HepG2 (cell line): Measurements from ENCODE around the gene LAG3. TPM values are rescaled to one million over a fixed set of nuclear protein-coding genes. Genes with fewer than 3 reads are reported as not detected.

Experiments
- ATAC-seq: fragments of 200-7000 bp; cut with Tn5 transposase; 3 replicates; pipeline ENCODE4 v1.9.1; 2020; ENCODE audit warnings: mild to moderate bottlenecking, moderate library complexity
- BruUV-seq: library from RNA; stranded (reverse); fragments of 400-500 nt; replicated peaks from 2 replicates; lab custom pipeline; 2021; lab: Mats Ljungman, UMichigan
- CTCF ChIA-PET: fragments of 300-600 bp; formaldehyde crosslinking; extraction: SDS; loops from one replicate; lab custom pipeline; 2021; ENCODE audit warnings: low total read pairs, inconsistent platforms, low intra/inter-chr PET ratio; lab: Yijun Ruan, JAX
- POLR2A ChIA-PET: fragments of 350-600 bp; sonication (Branson Sonifier 250); formaldehyde crosslinking; loops from one replicate; lab custom pipeline; 2020; ENCODE audit warnings: antibody characterized with exemption, inconsistent platforms; lab: Yijun Ruan, JAX
- DNase-seq: peaks from one replicate; pipeline ENCODE4 v3.0.0-alpha.2; 2015; ENCODE audit warnings: low spot score
- FAIRE-seq: peaks from 3 replicates; lab custom pipeline; 2011; peaks lifted over from hg19 to GRCh38; lab: Jason Lieb, UNC
- H2AFZ ChIP-seq: one replicate; pipeline ENCODE4 v1.6.1; 2011; ENCODE audit warnings: low read length, inconsistent platforms
- H3K27ac ChIP-seq: fragments of 300-600 bp; 3 replicates; pipeline ENCODE4 v1.8.0; 2011; ENCODE audit warnings: mixed run types, mild to moderate bottlenecking, mixed read lengths, low read length, inconsistent platforms; ENCODE audit not compliant: insufficient read depth; ENCODE audit errors: extremely low read length
- H3K27me3 ChIP-seq, 2 experiments: fragments of 200-600 bp in 1 of 2; 2 replicates in 1 of 2; 3 replicates in 1 of 2; pipeline versions ENCODE4 v1.6.0 to v1.8.0; 2011; ENCODE audit warnings: low read length in 2 of 2, mild to moderate bottlenecking in 2 of 2, moderate library complexity in 2 of 2, inconsistent platforms in 1 of 2; ENCODE audit not compliant: insufficient read depth in 2 of 2, control insufficient read depth in 1 of 2
- H3K36me3 ChIP-seq, 2 experiments: fragments of 200-600 bp in 1 of 2; replicated peaks in 1 of 2; 2 replicates in 1 of 2; 3 replicates in 1 of 2; pipeline versions ENCODE4 v1.5.1 to v1.8.0; 2011; ENCODE audit warnings: low read length in 2 of 2, inconsistent platforms in 1 of 2; ENCODE audit not compliant: insufficient read depth in 2 of 2, control insufficient read depth in 1 of 2
- H3K4me1 ChIP-seq: 2 replicates; pipeline ENCODE4 v1.5.1; 2012; ENCODE audit warnings: low read length, inconsistent platforms; ENCODE audit not compliant: insufficient read depth
- H3K4me2 ChIP-seq: 2 replicates; pipeline ENCODE4 v1.6.0; 2011; ENCODE audit warnings: low read depth, low read length, inconsistent platforms
- H3K4me3 ChIP-seq, 3 experiments: fragments of 200-600 bp in 1 of 3; sonication (generic), shearing (Covaris generic) in 1 of 3; replicated peaks in 1 of 3; 2 replicates each; pipeline ENCODE4 v1.5.1; 2011 to 2016; ENCODE audit warnings: low read length in 3 of 3, inconsistent platforms in 2 of 3, low read depth in 2 of 3, mild to moderate bottlenecking in 2 of 3, control low read depth in 1 of 3, mixed read lengths in 1 of 3; ENCODE audit not compliant: insufficient read depth in 1 of 3
- H3K79me2 ChIP-seq: one replicate; pipeline ENCODE4 v1.6.1; 2011; ENCODE audit warnings: low read length, inconsistent platforms; ENCODE audit not compliant: insufficient read depth
- H3K9ac ChIP-seq: 2 replicates; pipeline ENCODE4 v1.6.0; 2011; ENCODE audit warnings: mild to moderate bottlenecking, low read depth, low read length, inconsistent platforms; ENCODE audit not compliant: insufficient read depth
- H3K9me3 ChIP-seq: 2 replicates; pipeline ENCODE4 v1.5.1; 2012; ENCODE audit warnings: mild to moderate bottlenecking, low read length
- H4K20me1 ChIP-seq: 2 replicates; pipeline ENCODE4 v1.6.0; 2011; ENCODE audit warnings: inconsistent platforms, mild to moderate bottlenecking, low read length, moderate library complexity; ENCODE audit not compliant: insufficient read depth
- AGO1 ChIP-seq: fragments of 200-400 bp; formaldehyde crosslinking; IDR thresholded peaks from 2 replicates; pipeline ENCODE4 v1.6.1; 2017; ENCODE audit warnings: mild to moderate bottlenecking, low read depth, low read length, moderate library complexity; ENCODE audit not compliant: poor library complexity, severe bottlenecking
- ARNT ChIP-seq: fragments of 450-650 bp; IDR thresholded peaks from 2 replicates; pipeline ENCODE4 v1.6.1; 2017
- GATAD1 ChIP-seq: IDR thresholded peaks from 2 replicates; pipeline ENCODE4 v1.6.1; 2016; ENCODE audit warnings: missing genetic modification reagents, missing compliant biosample characterization
- GPN1 ChIP-seq: sonication (generic); formaldehyde crosslinking; IDR thresholded peaks from 2 replicates; pipeline ENCODE4 v1.5.1; 2020; ENCODE audit warnings: missing genetic modification reagents, borderline replicate concordance
- HHEX ChIP-seq: IDR thresholded peaks from 2 replicates; pipeline ENCODE4 v1.6.1; 2016; ENCODE audit warnings: control low read depth
- NFYB ChIP-seq: sonication (generic); formaldehyde crosslinking; IDR thresholded peaks from 2 replicates; pipeline ENCODE4 v1.4.0; 2020; ENCODE audit warnings: missing genetic modification reagents
- PAWR ChIP-seq: sonication (generic); formaldehyde crosslinking; IDR thresholded peaks from 2 replicates; pipeline ENCODE4 v1.4.0; 2020; ENCODE audit warnings: missing genetic modification reagents, mild to moderate bottlenecking, borderline replicate concordance
- ZSCAN21 ChIP-seq: sonication (generic); formaldehyde crosslinking; IDR thresholded peaks from 2 replicates; pipeline ENCODE4 v1.8.0; 2022; ENCODE audit warnings: mild to moderate bottlenecking, missing genetic modification reagents, moderate library complexity, borderline replicate concordance
- WGBS: methylation state at CpG from one replicate; pipeline ENCODE4 v1.1.6; 2017; ENCODE audit warnings: low lambda C conversion rate; 5-methylcytosine and 5-hydroxymethylcytosine counted together
- in situ Hi-C: cut with HindIII; loops from 2 replicates; pipeline ENCODE4 v1.10.0; 2017; ENCODE audit warnings: low pct_unique_long_range_greater_than_20kb; ENCODE audit not compliant: extremely low pct_ligation_motif_present
- intact Hi-C: fragments of 100-400 bp; cut with micrococcal nuclease; formaldehyde crosslinking; loops from one replicate; pipeline ENCODE4 v1.10.0; 2022; ENCODE audit not compliant: unreplicated experiment
- polyA plus RNA-seq, 8 experiments: library from polyadenylated mRNA; depleted of rRNA in 3 of 8; stranded (reverse) in 7 of 8; unstranded in 1 of 8; fragments of >200 nt; fragmentation: Illumina TruSeq in 4 of 8; extraction: Trizol in 4 of 8; gene quantifications; 2 replicates each; pipeline versions ENCODE4 v1.2.1 to v1.2.3, GENCODE V29; 2011 to 2016; ENCODE audit warnings: low read depth in 4 of 8, missing spikeins in 1 of 8, mixed read lengths in 1 of 8; ENCODE audit not compliant: insufficient read depth in 1 of 8
- total RNA-seq, 5 experiments: library from RNA; depleted of rRNA; stranded (reverse); fragments of >200 nt; fragmentation: Illumina TruSeq; extraction: Trizol; gene quantifications; 2 replicates each; pipeline ENCODE4 v1.2.3, GENCODE V29; 2016; ENCODE audit warnings: low read depth in 1 of 5
- TF ChIP-seq, protein P1 (sequence below): sonication (generic); formaldehyde crosslinking; IDR thresholded peaks from 2 replicates; pipeline ENCODE4 v1.5.1; 2020; ENCODE audit warnings: missing genetic modification reagents, mild to moderate bottlenecking, borderline replicate concordance
- TF ChIP-seq, protein P2 (sequence below): sonication (generic); formaldehyde crosslinking; IDR thresholded peaks from 2 replicates; pipeline ENCODE4 v1.5.0; 2020; ENCODE audit warnings: mild to moderate bottlenecking, missing genetic modification reagents

LAG3 gene
- total and polyA plus RNA-seq, 2 of the 13 experiments (the other 11 are each of a cell fraction or from before 2014, with no cell fraction given) = 0.11 to 0.26 TPM

DNA sequence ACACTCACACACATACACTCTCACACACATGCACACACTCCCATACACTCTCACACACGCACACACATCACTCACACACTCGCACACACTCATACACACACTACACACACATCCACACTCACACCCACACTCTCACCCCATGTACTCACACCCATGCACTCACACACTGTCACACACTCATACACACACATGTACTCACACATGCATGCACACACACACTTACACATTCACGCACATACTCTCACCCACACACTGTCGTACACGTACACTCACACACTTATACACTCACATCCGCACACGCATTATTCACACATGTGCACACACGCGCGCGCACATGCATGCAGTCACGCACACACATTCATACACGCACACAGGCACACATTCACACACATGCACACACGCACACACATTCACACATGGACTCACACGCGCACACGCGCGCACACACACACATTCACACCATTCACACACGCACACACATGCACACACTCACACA lies 45.4 kb downstream of the LAG3 start (continued):
- TF ChIP-seq ZSCAN21 (CRISPR knock-in tag) (0 out of 2 replicates have a peak, but pooled peaks have one; percentile 29), GPN1 (CRISPR knock-in tag) (no peak)

DNA sequence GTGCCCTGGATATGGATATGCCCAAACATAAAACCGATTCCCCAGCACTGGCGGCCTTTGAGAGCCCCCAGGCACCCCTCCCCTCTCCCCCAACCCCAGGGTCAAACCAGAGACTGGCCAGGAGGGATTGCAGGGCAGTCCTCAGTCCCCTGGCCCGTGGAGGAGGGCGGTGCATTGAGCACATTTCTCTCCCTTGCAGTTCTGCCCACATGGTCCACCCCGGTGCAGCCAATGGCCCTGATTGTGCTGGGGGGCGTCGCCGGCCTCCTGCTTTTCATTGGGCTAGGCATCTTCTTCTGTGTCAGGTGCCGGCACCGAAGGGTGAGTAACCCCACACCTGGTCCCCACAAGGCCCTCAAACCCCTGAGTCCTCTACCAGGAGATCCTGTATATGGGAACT lies 45.9 kb downstream of the LAG3 start:
- H3K27me3 ChIP-seq = peaks cover 7 to 34% of the 10 kb centered on the region in 2 experiments; a peak in 4 of 5 replicates
- FAIRE-seq (no peak), ATAC-seq (peak; percentile 32)

DNA sequence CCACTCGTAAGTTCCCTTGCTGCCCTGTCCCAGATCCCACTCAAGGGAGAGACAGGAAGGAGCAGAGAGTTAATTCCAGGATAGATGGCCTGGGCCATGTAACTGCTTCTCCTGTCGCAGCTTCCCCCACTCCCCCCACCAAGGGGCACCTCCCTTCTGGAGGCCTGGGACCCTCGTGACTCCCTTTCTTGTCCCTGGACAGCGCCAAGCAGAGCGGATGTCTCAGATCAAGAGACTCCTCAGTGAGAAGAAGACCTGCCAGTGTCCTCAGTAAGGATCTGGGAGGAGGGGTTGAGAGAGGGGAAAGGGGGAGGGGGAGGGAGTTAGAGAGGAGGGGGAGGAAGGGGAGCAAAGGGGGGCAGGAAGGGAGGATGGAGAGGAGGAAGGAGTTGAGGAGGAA lies 46.3 kb downstream of the LAG3 start:
- no peak for FAIRE-seq
- ChIA-PET POLR2A (no interaction called here), CTCF (no interaction called here)
- TF ChIP-seq HHEX (CRISPR knock-in tag) (no peak), ARNT (no peak), PAWR (CRISPR knock-in tag) (no peak)
- TF ChIP-seq, protein P1, sequence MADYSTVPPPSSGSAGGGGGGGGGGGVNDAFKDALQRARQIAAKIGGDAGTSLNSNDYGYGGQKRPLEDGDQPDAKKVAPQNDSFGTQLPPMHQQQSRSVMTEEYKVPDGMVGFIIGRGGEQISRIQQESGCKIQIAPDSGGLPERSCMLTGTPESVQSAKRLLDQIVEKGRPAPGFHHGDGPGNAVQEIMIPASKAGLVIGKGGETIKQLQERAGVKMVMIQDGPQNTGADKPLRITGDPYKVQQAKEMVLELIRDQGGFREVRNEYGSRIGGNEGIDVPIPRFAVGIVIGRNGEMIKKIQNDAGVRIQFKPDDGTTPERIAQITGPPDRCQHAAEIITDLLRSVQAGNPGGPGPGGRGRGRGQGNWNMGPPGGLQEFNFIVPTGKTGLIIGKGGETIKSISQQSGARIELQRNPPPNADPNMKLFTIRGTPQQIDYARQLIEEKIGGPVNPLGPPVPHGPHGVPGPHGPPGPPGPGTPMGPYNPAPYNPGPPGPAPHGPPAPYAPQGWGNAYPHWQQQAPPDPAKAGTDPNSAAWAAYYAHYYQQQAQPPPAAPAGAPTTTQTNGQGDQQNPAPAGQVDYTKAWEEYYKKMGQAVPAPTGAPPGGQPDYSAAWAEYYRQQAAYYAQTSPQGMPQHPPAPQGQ (CRISPR knock-in tag) = no peak
- TF ChIP-seq, protein P2, sequence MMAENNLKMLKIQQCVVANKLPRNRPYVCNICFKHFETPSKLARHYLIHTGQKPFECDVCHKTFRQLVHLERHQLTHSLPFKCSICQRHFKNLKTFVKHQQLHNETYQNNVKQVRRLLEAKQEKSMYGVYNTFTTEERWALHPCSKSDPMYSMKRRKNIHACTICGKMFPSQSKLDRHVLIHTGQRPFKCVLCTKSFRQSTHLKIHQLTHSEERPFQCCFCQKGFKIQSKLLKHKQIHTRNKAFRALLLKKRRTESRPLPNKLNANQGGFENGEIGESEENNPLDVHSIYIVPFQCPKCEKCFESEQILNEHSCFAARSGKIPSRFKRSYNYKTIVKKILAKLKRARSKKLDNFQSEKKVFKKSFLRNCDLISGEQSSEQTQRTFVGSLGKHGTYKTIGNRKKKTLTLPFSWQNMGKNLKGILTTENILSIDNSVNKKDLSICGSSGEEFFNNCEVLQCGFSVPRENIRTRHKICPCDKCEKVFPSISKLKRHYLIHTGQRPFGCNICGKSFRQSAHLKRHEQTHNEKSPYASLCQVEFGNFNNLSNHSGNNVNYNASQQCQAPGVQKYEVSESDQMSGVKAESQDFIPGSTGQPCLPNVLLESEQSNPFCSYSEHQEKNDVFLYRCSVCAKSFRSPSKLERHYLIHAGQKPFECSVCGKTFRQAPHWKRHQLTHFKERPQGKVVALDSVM (CRISPR knock-in tag) = no peak

More for the DNA sequence above, 45.9 kb downstream of the LAG3 start:
- Histone ChIP-seq H3K27ac (no peak overlapping the region), H3K36me3 (no peaks in the 10 kb centered on the region), H2AFZ (no peak overlapping the region), H3K9ac (no peak overlapping the region), H3K79me2 (no peaks in the 10 kb centered on the region), H3K9me3 (no peaks in the 10 kb centered on the region), H3K4me1 (peaks cover 42% of the 10 kb centered on the region), H4K20me1 (no peaks in the 10 kb centered on the region), H3K4me2 (no peak overlapping the region)
- DNase-seq = no peak
- POLR2A ChIA-PET = no interaction called here
- no TSS peak for BruUV-seq
- intact Hi-C loops = no loop called here
- 27% methylated on average over 5 of the region's 10 CpGs for WGBS
- CTCF ChIA-PET = no interaction called here
- TF ChIP-seq NFYB (CRISPR knock-in tag) = peak; percentile 33; the same call in 1 of the 2 replicates
- TF ChIP-seq AGO1 = peak; percentile 73
- TF ChIP-seq GATAD1 = no peak
- TF ChIP-seq, all 625 proteins: peak for 2
- in situ Hi-C loops = no loop called here
- no peak overlapping the region for H3K4me3 ChIP-seq

More for the DNA sequence above, 46.3 kb downstream of the LAG3 start:
- H4K20me1 ChIP-seq = no peaks in the 10 kb centered on the region
- intact Hi-C loops = no loop called here
- no peaks in the 10 kb centered on the region for H3K36me3 ChIP-seq
- no peak overlapping the region for H3K27ac ChIP-seq
- in situ Hi-C loops = no loop called here
- no peak overlapping the region for H3K4me2 ChIP-seq
- no peak overlapping the region for H2AFZ ChIP-seq
- no peak overlapping the region for H3K9ac ChIP-seq
- DNase-seq (no peak), ATAC-seq (no peak)
- H3K27me3 ChIP-seq = peaks cover 7 to 34% of the 10 kb centered on the region in 2 experiments; a peak in 4 of 5 replicates
- WGBS = 75% methylated on average over 4 of the region's 5 CpGs
- H3K79me2 ChIP-seq = no peaks in the 10 kb centered on the region
- no TSS peak for BruUV-seq
- H3K4me3 ChIP-seq = no peak overlapping the region
- H3K4me1 ChIP-seq = peaks cover 42% of the 10 kb centered on the region
- no peaks in the 10 kb centered on the region for H3K9me3 ChIP-seq
